Vagina (tissue), 2 donors: ENCODE results near the gene FAM117B.

ENCODE experiments used
- CTCF ChIP-seq, 3 experiments: fragments of 450-650 bp in 2 of 3; fragments of 200-600 bp in 1 of 3; sonication (generic) in 1 of 3; IDR thresholded peaks; one replicate each; pipeline ENCODE4 v1.5.1; 2017 to 2019; ENCODE audit warnings: antibody characterized with exemption in 3 of 3, mild to moderate bottlenecking in 2 of 3, moderate library complexity in 2 of 3
- POLR2A ChIP-seq, 2 donors: fragments of 450-650 bp; IDR thresholded peaks; one replicate each; pipeline ENCODE4 v1.6.1; 2017; ENCODE audit warnings: antibody characterized with exemption in 2 of 2, mild to moderate bottlenecking in 2 of 2, moderate library complexity in 2 of 2
- POLR2AphosphoS5 ChIP-seq, 2 donors: sonication (generic); formaldehyde crosslinking; IDR thresholded peaks; one replicate each; pipeline ENCODE4 v1.9.0; 2017; ENCODE audit warnings: antibody characterized with exemption in 2 of 2, mild to moderate bottlenecking in 2 of 2, low read depth in 1 of 2; ENCODE audit not compliant: insufficient read depth in 1 of 2

- TF ChIP-seq CTCF (IDR thresholded peaks at IDR 0.05) (no peak), POLR2A (IDR thresholded peaks at IDR 0.05) (no peak), POLR2AphosphoS5 (IDR thresholded peaks at IDR 0.05; ENCODE audit: insufficient read depth in 1 of 2, low read depth in 1 of 2) (no peak)
Observed at GRCh38 chr2:202780514-202781021, 145.8 kb downstream of the FAM117B start.
